IMR-90 (cell line): ENCODE measurements around the gene DHRS7C. TPM values are rescaled to one million over a fixed set of nuclear protein-coding genes. Genes with fewer than 3 reads are reported as not detected.

Source experiments
- ATAC-seq: fragments of 200-7000 bp; cut with Tn5 transposase; 2 replicates; pipeline ENCODE4 v1.9.1; 2020; ENCODE audit warnings: low read depth, mild to moderate bottlenecking, moderate library complexity
- Bru-seq: library from RNA; stranded (reverse); fragments of 400-500 nt; gene quantifications from one replicate; lab custom pipeline; 2021; lab: Mats Ljungman, UMichigan
- BruChase-seq, 2 experiments: library from RNA; stranded (reverse); fragments of 400-500 nt; gene quantifications; one replicate each; lab custom pipeline; 2021; lab: Mats Ljungman, UMichigan
- BruUV-seq: library from RNA; stranded (reverse); fragments of 400-500 nt; replicated peaks from 2 replicates; lab custom pipeline; 2021; lab: Mats Ljungman, UMichigan
- CTCF ChIA-PET: fragments of 300-600 bp; formaldehyde crosslinking; extraction: SDS; loops from one replicate; lab custom pipeline; 2021; ENCODE audit warnings: antibody characterized with exemption; lab: Yijun Ruan, JAX
- POLR2A ChIA-PET: fragments of 300-600 bp; sonication (Branson Sonifier 250); formaldehyde crosslinking; loops from one replicate; lab custom pipeline; 2022; ENCODE audit warnings: antibody characterized with exemption; ENCODE audit not compliant: unreplicated experiment; lab: Charles Lee
- DNase-seq: peaks from one replicate; pipeline ENCODE4 v3.0.0; 2013
- H2AFZ ChIP-seq: replicated peaks from 2 replicates; pipeline ENCODE3; 2013; ENCODE audit warnings: low read length, mild to moderate bottlenecking; ENCODE audit not compliant: poor library complexity
- H2AK5ac ChIP-seq: 2 replicates; pipeline ENCODE4 v1.6.1; 2013; ENCODE audit warnings: low read depth, low read length, inconsistent platforms
- H2AK9ac ChIP-seq: replicated peaks from 2 replicates; pipeline ENCODE3; 2013; ENCODE audit warnings: mild to moderate bottlenecking, low read depth, low read length, moderate library complexity; ENCODE audit not compliant: poor library complexity
- H2BK120ac ChIP-seq: 2 replicates; pipeline ENCODE4 v1.6.1; 2013; ENCODE audit warnings: low read depth, low read length, inconsistent platforms
- H2BK15ac ChIP-seq: 3 replicates; pipeline ENCODE4 v1.6.1; 2013; ENCODE audit warnings: low read depth, low read length, inconsistent platforms
- H2BK20ac ChIP-seq: 2 replicates; pipeline ENCODE4 v1.6.1; 2013; ENCODE audit warnings: low read depth, mild to moderate bottlenecking, inconsistent platforms, low read length, moderate library complexity
- H2BK5ac ChIP-seq: 2 replicates; pipeline ENCODE4 v1.6.1; 2013; ENCODE audit warnings: mild to moderate bottlenecking, low read depth, low read length, inconsistent platforms; ENCODE audit not compliant: poor library complexity, severe bottlenecking
- H3K14ac ChIP-seq: replicated peaks from 2 replicates; pipeline ENCODE4 v1.6.1; 2013; ENCODE audit warnings: low read depth, low read length, inconsistent platforms
- H3K18ac ChIP-seq: 2 replicates; pipeline ENCODE4 v1.6.1; 2013; ENCODE audit warnings: low read depth, low read length, control low read depth
- H3K23ac ChIP-seq: 2 replicates; pipeline ENCODE4 v1.6.1; 2013; ENCODE audit warnings: low read depth, low read length, inconsistent platforms
- H3K27ac ChIP-seq: 2 replicates; pipeline ENCODE4 v1.5.1; 2013; ENCODE audit warnings: mild to moderate bottlenecking, control low read depth, low read length; ENCODE audit not compliant: insufficient read depth
- H3K27me3 ChIP-seq: 2 replicates; pipeline ENCODE4 v1.6.1; 2013; ENCODE audit warnings: low read length; ENCODE audit not compliant: control insufficient read depth, insufficient read depth
- H3K36me3 ChIP-seq: 2 replicates; pipeline ENCODE4 v1.6.1; 2013; ENCODE audit warnings: low read length, mixed read lengths; ENCODE audit not compliant: control insufficient read depth, insufficient read depth
- H3K4ac ChIP-seq: 2 replicates; pipeline ENCODE4 v1.6.1; 2013; ENCODE audit warnings: low read depth, low read length, inconsistent platforms
- H3K4me1 ChIP-seq: 2 replicates; pipeline ENCODE4 v1.6.1; 2013; ENCODE audit warnings: low read length, mixed read lengths; ENCODE audit not compliant: control insufficient read depth, insufficient read depth
- H3K4me2 ChIP-seq: 2 replicates; pipeline ENCODE4 v1.6.1; 2013; ENCODE audit warnings: low read depth, mild to moderate bottlenecking, control low read depth, low read length, moderate library complexity
- H3K4me3 ChIP-seq: 2 replicates; pipeline ENCODE4 v1.5.1; 2013; ENCODE audit warnings: low read depth, mild to moderate bottlenecking, control low read depth, low read length, moderate library complexity; ENCODE audit not compliant: insufficient read depth
- H3K56ac ChIP-seq: 2 replicates; pipeline ENCODE4 v1.6.1; 2013; ENCODE audit warnings: low read length, inconsistent platforms; ENCODE audit not compliant: insufficient read depth; ENCODE audit errors: extremely low read depth
- H3K79me1 ChIP-seq, 2 experiments: 2 replicates each; pipeline ENCODE4 v1.6.1; 2013; ENCODE audit warnings: low read length in 2 of 2, inconsistent platforms in 1 of 2, low read depth in 1 of 2
- H3K9ac ChIP-seq: 2 replicates; pipeline ENCODE4 v1.6.1; 2013; ENCODE audit warnings: low read depth, low read length, control low read depth
- H3K9me1 ChIP-seq: 2 replicates; pipeline ENCODE4 v1.6.1; 2013; ENCODE audit warnings: low read length, inconsistent platforms; ENCODE audit not compliant: insufficient read depth
- H3K9me3 ChIP-seq: 2 replicates; pipeline ENCODE4 v1.6.1; 2013; ENCODE audit warnings: low read length; ENCODE audit not compliant: control insufficient read depth, insufficient read depth
- H4K20me1 ChIP-seq: 2 replicates; pipeline ENCODE4 v1.6.1; 2013; ENCODE audit warnings: low read length, inconsistent platforms; ENCODE audit not compliant: insufficient read depth
- H4K5ac ChIP-seq: 2 replicates; pipeline ENCODE4 v1.6.1; 2013; ENCODE audit warnings: mild to moderate bottlenecking, low read depth, low read length, control low read depth
- H4K8ac ChIP-seq, 2 experiments: 2 replicates each; pipeline ENCODE4 v1.6.1; 2013; ENCODE audit warnings: low read depth in 2 of 2, low read length in 2 of 2, control low read depth in 1 of 2, inconsistent platforms in 1 of 2
- H4K91ac ChIP-seq: 2 replicates; pipeline ENCODE4 v1.6.1; 2013; ENCODE audit warnings: low read depth, low read length, inconsistent platforms; ENCODE audit not compliant: insufficient read depth
- BHLHE40 ChIP-seq: fragments of 150-350 bp; IDR thresholded peaks from 2 replicates; pipeline ENCODE4 v1.6.1; 2016; ENCODE audit warnings: mild to moderate bottlenecking, low read depth, low read length
- CEBPB ChIP-seq: IDR thresholded peaks from 2 replicates; pipeline ENCODE4 v1.6.1; 2012; ENCODE audit warnings: low read depth, low read length, improper control_type of control experiment
- CHD1 ChIP-seq: IDR thresholded peaks from 2 replicates; pipeline ENCODE4 v1.6.1; 2012; ENCODE audit warnings: low read depth, low read length, improper control_type of control experiment
- FOS ChIP-seq: fragments of 150-350 bp; IDR thresholded peaks from 2 replicates; pipeline ENCODE4 v1.6.1; 2016; ENCODE audit warnings: low read depth, low read length
- MAZ ChIP-seq: IDR thresholded peaks from 2 replicates; pipeline ENCODE4 v1.6.1; 2012; ENCODE audit warnings: low read depth, mild to moderate bottlenecking, low read length, improper control_type of control experiment, moderate library complexity, borderline replicate concordance
- MXI1 ChIP-seq: IDR thresholded peaks from 2 replicates; pipeline ENCODE4 v1.6.1; 2012; ENCODE audit warnings: low read depth, mild to moderate bottlenecking, low read length, moderate library complexity, borderline replicate concordance
- NFE2L2 ChIP-seq: fragments of 150-350 bp; IDR thresholded peaks from 2 replicates; pipeline ENCODE4 v1.6.1; 2016; ENCODE audit warnings: low read depth, mild to moderate bottlenecking, low read length
- POLR2A ChIP-seq: IDR thresholded peaks from 2 replicates; pipeline ENCODE4 v1.6.1; 2012; ENCODE audit warnings: mild to moderate bottlenecking, low read depth, low read length
- RAD21 ChIP-seq: IDR thresholded peaks from 2 replicates; pipeline ENCODE4 v1.6.1; 2012; ENCODE audit warnings: low read length, improper control_type of control experiment
- RCOR1 ChIP-seq: IDR thresholded peaks from 2 replicates; pipeline ENCODE4 v1.6.1; 2012; ENCODE audit warnings: mild to moderate bottlenecking, low read length, improper control_type of control experiment; ENCODE audit not compliant: insufficient replicate concordance
- WGBS, 2 experiments: methylation state at CpG; one replicate each; pipeline versions ENCODE4 v1.1.5 to v1.1.7; 2013; ENCODE audit warnings: missing lambda C conversion rate in 2 of 2; ENCODE audit not compliant: insufficient read length in 1 of 2; ENCODE audit errors: extremely low coverage in 2 of 2; 5-methylcytosine and 5-hydroxymethylcytosine counted together
- dilution Hi-C: fragments of 300-500 bp; cut with HindIII; formaldehyde crosslinking; loops from one replicate; pipeline ENCODE4 v1.14.3; 2018; ENCODE audit warnings: low sequenced_read_pairs; ENCODE audit not compliant: unreplicated experiment
- in situ Hi-C: fragments of 300-500 bp; cut with MboI; formaldehyde crosslinking; loops from 3 replicates; pipeline ENCODE4 v1.14.3; 2019; ENCODE audit warnings: low sequenced_read_pairs, inconsistent platforms, mixed read lengths
- intact Hi-C: fragments of 100-400 bp; cut with micrococcal nuclease; formaldehyde crosslinking; loops from 2 replicates; pipeline ENCODE4 v1.10.0; 2022
- long read RNA-seq: library from polyadenylated mRNA; unstranded; transcript quantifications from one replicate; pipeline ENCODE4 v2.0.0, GENCODE V29; 2021; ENCODE audit not compliant: unreplicated experiment
- polyA plus RNA-seq, 3 experiments: library from polyadenylated mRNA; depleted of rRNA; stranded (reverse); fragments of >200 nt; gene quantifications; 2 replicates each; pipeline ENCODE4 v1.2.3, GENCODE V29; 2012; ENCODE audit warnings: low replicate concordance in 1 of 3
- total RNA-seq: library from RNA; depleted of rRNA; stranded (reverse); fragments of >200 nt; gene quantifications from 2 replicates; pipeline ENCODE4 v1.2.3, GENCODE V29; 2012; rRNA removed
- TF ChIP-seq, protein P1 (sequence below): fragments of 150-350 bp; IDR thresholded peaks from 2 replicates; pipeline ENCODE4 v1.6.1; 2016; ENCODE audit warnings: low read depth, mild to moderate bottlenecking, low read length, moderate library complexity, borderline replicate concordance

DHRS7C gene, protein sequence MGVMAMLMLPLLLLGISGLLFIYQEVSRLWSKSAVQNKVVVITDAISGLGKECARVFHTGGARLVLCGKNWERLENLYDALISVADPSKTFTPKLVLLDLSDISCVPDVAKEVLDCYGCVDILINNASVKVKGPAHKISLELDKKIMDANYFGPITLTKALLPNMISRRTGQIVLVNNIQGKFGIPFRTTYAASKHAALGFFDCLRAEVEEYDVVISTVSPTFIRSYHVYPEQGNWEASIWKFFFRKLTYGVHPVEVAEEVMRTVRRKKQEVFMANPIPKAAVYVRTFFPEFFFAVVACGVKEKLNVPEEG
- not detected in 2 replicates for total RNA-seq
- not detected in 2 replicates for polyA plus RNA-seq (2012; rRNA removed)
- polyA plus RNA-seq (2012; cell fraction: cytosol; rRNA removed) = not detected in 2 replicates
- not detected in 2 replicates for polyA plus RNA-seq (2012; cell fraction: nucleus; rRNA removed; ENCODE audit: low replicate concordance)
- Bru-seq, nascent RNA = not detected
- BruChase-seq, experiment 1, labeled RNA remaining after a 6-hour chase = not detected
- not detected for BruChase-seq, experiment 2, labeled RNA remaining after a 2-hour chase
- long read RNA-seq = 0 reads

DNA sequence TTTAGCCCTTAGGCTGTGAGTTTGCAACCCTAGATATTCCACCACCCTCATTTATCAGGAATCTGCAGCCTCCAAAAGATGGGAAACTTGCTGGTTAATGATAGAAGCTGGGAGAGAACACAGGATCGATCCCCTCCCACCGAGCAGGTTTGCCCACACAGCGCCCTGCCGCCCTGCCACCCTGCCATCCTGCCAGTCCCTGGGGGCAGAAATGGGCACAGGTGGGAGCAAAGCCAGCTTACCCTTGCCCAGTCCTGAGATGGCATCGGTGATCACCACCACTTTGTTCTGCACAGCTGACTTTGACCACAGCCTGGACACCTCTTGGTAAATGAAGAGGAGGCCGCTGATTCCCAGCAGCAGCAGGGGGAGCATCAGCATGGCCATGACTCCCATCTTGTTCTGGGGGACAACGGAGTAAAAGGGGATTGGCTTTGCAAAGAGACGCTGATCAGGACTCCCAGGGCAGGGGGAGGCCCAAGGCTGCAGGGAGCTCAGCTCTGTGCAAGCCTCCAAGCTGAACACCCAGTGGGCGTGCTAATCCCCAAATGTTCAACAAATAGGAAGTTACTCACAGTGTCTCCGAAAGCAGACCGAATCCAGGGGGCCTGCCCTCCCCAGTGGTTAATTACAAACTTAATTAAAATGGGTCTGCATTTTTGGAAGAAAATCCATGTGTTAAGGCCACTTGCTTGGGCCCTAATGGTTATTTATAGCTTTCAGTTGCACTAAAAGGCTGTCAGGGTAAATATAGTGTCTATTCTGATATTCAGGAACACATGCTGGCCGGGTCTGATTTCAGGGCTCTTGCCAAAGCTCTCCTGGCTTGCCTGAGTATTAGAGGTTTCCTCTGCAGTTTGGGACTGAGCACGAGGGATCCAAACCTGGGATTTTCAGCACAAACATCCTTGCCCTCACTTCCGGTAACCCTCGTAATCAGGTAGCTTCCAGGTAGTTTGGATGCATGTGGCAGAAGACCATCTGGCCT, at the start of gene DHRS7C:
DHRS7C (minus strand) TSS at position 704 of the 988 bp plus-strand sequence; CDS start at position 396, 308 bp downstream.
- CTCF ChIA-PET = interaction anchor here (1.4 kb wide), 1 partner anchor 99 kb away, joined by 3 read pairs; no protein-coding TSS in a partner anchor
- TF ChIP-seq RCOR1 (no peak), CEBPB (no peak), POLR2A (no peak), MAZ (no peak), MXI1 (no peak), BHLHE40 (no peak), RAD21 (no peak), CHD1 (no peak), NFE2L2 (no peak), FOS (no peak)
- TF ChIP-seq, protein P1, sequence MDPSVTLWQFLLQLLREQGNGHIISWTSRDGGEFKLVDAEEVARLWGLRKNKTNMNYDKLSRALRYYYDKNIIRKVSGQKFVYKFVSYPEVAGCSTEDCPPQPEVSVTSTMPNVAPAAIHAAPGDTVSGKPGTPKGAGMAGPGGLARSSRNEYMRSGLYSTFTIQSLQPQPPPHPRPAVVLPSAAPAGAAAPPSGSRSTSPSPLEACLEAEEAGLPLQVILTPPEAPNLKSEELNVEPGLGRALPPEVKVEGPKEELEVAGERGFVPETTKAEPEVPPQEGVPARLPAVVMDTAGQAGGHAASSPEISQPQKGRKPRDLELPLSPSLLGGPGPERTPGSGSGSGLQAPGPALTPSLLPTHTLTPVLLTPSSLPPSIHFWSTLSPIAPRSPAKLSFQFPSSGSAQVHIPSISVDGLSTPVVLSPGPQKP = no peak
- no peaks in the 10 kb centered on the region for H3K4me1 ChIP-seq
- intact Hi-C loops (no loop called here), in situ Hi-C loops (no loop called here), dilution Hi-C loops (no loop called here)
- H3K14ac ChIP-seq = no peak within 1 kb of the TSS
- H4K5ac ChIP-seq = no peak within 1 kb of the TSS
- H2BK120ac ChIP-seq = no peak within 1 kb of the TSS
- H3K4me3 ChIP-seq = no peak within 1 kb of the TSS
- H3K79me1 ChIP-seq = no peaks in the 10 kb centered on the region
- H3K36me3 ChIP-seq = no peaks in the 10 kb centered on the region
- H2AK9ac ChIP-seq = no peak within 1 kb of the TSS
- H3K27me3 ChIP-seq = no peaks in the 10 kb centered on the region
- H3K18ac ChIP-seq = no peak within 1 kb of the TSS
- no peak within 1 kb of the TSS for H2AFZ ChIP-seq
- no peak within 1 kb of the TSS for H2BK15ac ChIP-seq
- H2AK5ac ChIP-seq = no peak within 1 kb of the TSS
- no peak within 1 kb of the TSS for H3K4ac ChIP-seq
- no peak within 1 kb of the TSS for H2BK5ac ChIP-seq
- no peak within 1 kb of the TSS for H3K23ac ChIP-seq
- no peak within 1 kb of the TSS for H3K9ac ChIP-seq
- H4K8ac ChIP-seq = no peak within 1 kb of the TSS
- no peaks in the 10 kb centered on the region for H3K9me1 ChIP-seq
- ATAC-seq (no peak), DNase-seq (no peak)
- H4K20me1 ChIP-seq = no peaks in the 10 kb centered on the region
- POLR2A ChIA-PET = no interaction called here
- H3K9me3 ChIP-seq = peaks cover 3% of the 10 kb centered on the region; the same call in 1 of the 2 replicates
- no peak within 1 kb of the TSS for H4K91ac ChIP-seq
- no TSS peak for BruUV-seq
- no peak within 1 kb of the TSS for H3K56ac ChIP-seq
- H3K27ac ChIP-seq = no peak within 1 kb of the TSS
- H2BK20ac ChIP-seq = no peak within 1 kb of the TSS
- WGBS, 2 experiments = 62% methylated on average over 4 of the region's 15 CpGs; no CpG with 5 or more reads in 1 of the 2 experiments
- H3K4me2 ChIP-seq = no peak within 1 kb of the TSS
